Measurements from ENCODE around the gene LRRC1.

DNA sequence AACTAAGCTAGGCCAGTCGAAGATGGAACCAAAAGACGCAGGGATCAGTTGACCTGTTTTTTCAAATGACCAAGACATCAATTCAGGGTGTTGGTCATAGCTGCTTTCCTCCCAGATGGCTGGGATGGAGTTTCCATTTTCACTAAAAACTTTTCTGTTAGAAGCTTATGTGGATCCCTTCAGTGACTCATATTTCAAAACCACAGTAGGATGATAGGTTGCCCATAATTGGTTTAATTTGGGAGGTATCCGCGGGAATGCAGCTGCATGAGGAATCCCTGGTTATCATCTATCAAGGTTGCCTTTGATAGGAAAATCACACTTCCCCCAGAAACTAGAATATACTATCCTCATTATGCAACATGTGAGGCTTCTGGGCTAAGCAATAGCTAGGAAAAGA is 165.5 kb downstream of the LRRC1 start:
- TF ChIP-seq, protein P1, sequence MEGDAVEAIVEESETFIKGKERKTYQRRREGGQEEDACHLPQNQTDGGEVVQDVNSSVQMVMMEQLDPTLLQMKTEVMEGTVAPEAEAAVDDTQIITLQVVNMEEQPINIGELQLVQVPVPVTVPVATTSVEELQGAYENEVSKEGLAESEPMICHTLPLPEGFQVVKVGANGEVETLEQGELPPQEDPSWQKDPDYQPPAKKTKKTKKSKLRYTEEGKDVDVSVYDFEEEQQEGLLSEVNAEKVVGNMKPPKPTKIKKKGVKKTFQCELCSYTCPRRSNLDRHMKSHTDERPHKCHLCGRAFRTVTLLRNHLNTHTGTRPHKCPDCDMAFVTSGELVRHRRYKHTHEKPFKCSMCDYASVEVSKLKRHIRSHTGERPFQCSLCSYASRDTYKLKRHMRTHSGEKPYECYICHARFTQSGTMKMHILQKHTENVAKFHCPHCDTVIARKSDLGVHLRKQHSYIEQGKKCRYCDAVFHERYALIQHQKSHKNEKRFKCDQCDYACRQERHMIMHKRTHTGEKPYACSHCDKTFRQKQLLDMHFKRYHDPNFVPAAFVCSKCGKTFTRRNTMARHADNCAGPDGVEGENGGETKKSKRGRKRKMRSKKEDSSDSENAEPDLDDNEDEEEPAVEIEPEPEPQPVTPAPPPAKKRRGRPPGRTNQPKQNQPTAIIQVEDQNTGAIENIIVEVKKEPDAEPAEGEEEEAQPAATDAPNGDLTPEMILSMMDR (IDR thresholded peaks at IDR 0.05): no peak
- TF ChIP-seq POLR2A (IDR thresholded peaks at IDR 0.05) (no peak), EP300 (IDR thresholded peaks at IDR 0.05) (no peak)
